ENCODE results near the gene ACBD6. TPM values are rescaled to one million over a fixed set of nuclear protein-coding genes. Genes with fewer than 3 reads are reported as not detected.

ACBD6 gene
- 34.7 and 41.7 TPM in 2 replicates for total RNA-seq

GRCh38 chr1:180502361-180503279 is at the start of gene ACBD6:
Gene ACBD6, minus strand, starts transcription at chr1:180502577. Its CDS starts 311 bp downstream, at chr1:180502266.

Other genes with a start within 250 kb of the ACBD6 start
- gene OVAAL, start 56.4 kb upstream of the ACBD6 start, total RNA-seq = under 0.01 TPM in 1 of 2 replicates, not detected in the other
- 23.7 and 26.6 TPM in 2 replicates for gene XPR1, start 129.4 kb upstream of the ACBD6 start, total RNA-seq